ENCODE data around the gene DPP10. TPM values are rescaled to one million over a fixed set of nuclear protein-coding genes. Genes with fewer than 3 reads are reported as not detected.

DPP10 gene
- total RNA-seq, 1 experiment from 2014 or later: not detected

DNA sequence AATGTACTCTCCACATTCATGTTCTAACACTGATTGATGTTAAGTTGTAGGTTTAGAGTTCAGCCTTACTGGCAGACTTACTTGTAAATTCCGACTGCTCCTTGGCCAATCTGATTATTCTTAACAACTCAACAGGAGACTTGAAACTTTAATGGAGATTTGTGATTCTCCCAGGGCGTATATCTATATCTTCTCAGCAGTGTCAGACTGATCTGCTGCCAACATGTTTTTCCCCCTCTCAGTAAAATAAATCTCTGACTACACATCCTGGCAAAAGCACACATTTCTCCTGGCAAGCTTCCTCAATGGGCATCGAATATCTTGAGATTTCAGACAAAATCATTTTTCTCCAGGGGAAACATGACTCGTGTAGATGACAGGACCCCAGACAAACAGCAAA, 1041.2 kb downstream of the DPP10 start:
- DNase-seq: no peak
- TF ChIP-seq, protein P1, sequence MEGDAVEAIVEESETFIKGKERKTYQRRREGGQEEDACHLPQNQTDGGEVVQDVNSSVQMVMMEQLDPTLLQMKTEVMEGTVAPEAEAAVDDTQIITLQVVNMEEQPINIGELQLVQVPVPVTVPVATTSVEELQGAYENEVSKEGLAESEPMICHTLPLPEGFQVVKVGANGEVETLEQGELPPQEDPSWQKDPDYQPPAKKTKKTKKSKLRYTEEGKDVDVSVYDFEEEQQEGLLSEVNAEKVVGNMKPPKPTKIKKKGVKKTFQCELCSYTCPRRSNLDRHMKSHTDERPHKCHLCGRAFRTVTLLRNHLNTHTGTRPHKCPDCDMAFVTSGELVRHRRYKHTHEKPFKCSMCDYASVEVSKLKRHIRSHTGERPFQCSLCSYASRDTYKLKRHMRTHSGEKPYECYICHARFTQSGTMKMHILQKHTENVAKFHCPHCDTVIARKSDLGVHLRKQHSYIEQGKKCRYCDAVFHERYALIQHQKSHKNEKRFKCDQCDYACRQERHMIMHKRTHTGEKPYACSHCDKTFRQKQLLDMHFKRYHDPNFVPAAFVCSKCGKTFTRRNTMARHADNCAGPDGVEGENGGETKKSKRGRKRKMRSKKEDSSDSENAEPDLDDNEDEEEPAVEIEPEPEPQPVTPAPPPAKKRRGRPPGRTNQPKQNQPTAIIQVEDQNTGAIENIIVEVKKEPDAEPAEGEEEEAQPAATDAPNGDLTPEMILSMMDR (IDR thresholded peaks at IDR 0.05; ENCODE audit: unreplicated experiment): no peak
- H3K27ac Mint-ChIP-seq (ENCODE audit: unreplicated experiment): no peak overlapping the region
- peaks cover 6% of the 10 kb centered on the region for H3K9me3 Mint-ChIP-seq (ENCODE audit: low read depth, unreplicated experiment)
- H3K4me1 Mint-ChIP-seq (ENCODE audit: low read depth, unreplicated experiment): no peaks in the 10 kb centered on the region
- no peaks in the 10 kb centered on the region for H3K27me3 Mint-ChIP-seq (ENCODE audit: unreplicated experiment)
- H3K36me3 Mint-ChIP-seq (ENCODE audit: insufficient read depth, unreplicated experiment): no peaks in the 10 kb centered on the region
- CTCF ChIA-PET: no interaction called here
- H3K4me3 Mint-ChIP-seq (ENCODE audit: low read depth, unreplicated experiment): no peak overlapping the region
- intact Hi-C loops (cut with micrococcal nuclease; ENCODE audit: unreplicated experiment): no loop called here
- no TSS peak for BruUV-seq (replicated peaks)

DNA sequence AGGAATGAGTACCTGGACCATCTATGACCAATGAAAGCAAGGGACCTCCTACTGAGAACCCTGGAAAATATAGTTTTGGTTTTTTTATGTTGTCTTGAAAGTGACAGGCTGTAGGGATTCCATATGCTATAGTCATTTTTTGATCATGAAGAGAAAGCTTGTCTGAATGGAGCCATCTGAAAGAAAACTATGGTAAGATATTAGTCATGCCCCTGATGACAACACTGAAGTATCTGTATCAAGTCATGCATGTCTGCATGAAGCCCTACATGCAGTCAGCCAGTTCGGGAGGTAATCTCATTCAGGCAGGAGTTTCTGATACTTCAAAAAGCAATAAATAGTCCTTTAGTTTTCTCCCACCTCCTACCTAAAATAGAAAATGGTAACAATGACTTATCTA, 1042.0 kb downstream of the DPP10 start:
- no peak for DNase-seq
- Mint-ChIP-seq H3K9me3 (ENCODE audit: low read depth, unreplicated experiment) (peaks cover 2% of the 10 kb centered on the region), H3K36me3 (ENCODE audit: insufficient read depth, unreplicated experiment) (no peaks in the 10 kb centered on the region), H3K27me3 (ENCODE audit: unreplicated experiment) (no peaks in the 10 kb centered on the region), H3K4me1 (ENCODE audit: low read depth, unreplicated experiment) (no peaks in the 10 kb centered on the region), H3K4me3 (ENCODE audit: low read depth, unreplicated experiment) (no peak overlapping the region), H3K27ac (ENCODE audit: unreplicated experiment) (no peak overlapping the region)
- TF ChIP-seq, protein P1 (IDR thresholded peaks at IDR 0.05; ENCODE audit: unreplicated experiment): no peak
- intact Hi-C loops (cut with micrococcal nuclease; ENCODE audit: unreplicated experiment): no loop called here
- CTCF ChIA-PET: no interaction called here
- no TSS peak for BruUV-seq (replicated peaks)

DNA sequence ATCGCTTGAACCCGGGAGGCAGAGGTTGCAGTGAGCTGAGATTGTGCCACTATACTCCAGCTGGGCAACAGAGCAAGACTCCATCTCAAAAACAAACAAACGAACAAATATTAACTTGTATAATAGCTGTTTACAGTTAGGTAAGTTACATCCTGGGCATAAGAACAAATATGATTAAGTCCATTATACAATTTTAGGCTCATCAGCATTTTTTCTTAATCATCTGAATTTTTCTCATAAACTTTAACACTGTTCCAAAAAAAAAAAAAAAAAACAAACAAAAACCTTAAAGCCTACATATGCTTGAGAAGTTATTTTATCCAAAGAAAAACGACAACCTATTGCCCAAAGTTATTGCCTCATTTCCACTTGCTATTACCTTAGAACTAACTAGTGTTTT, 1042.5 kb downstream of the DPP10 start:
- Mint-ChIP-seq H3K36me3 (ENCODE audit: insufficient read depth, unreplicated experiment) (no peaks in the 10 kb centered on the region), H3K9me3 (ENCODE audit: low read depth, unreplicated experiment) (peaks cover 3% of the 10 kb centered on the region), H3K27me3 (ENCODE audit: unreplicated experiment) (no peaks in the 10 kb centered on the region), H3K4me3 (ENCODE audit: low read depth, unreplicated experiment) (no peak overlapping the region), H3K27ac (ENCODE audit: unreplicated experiment) (no peak overlapping the region), H3K4me1 (ENCODE audit: low read depth, unreplicated experiment) (no peaks in the 10 kb centered on the region)
- TF ChIP-seq, protein P1 (IDR thresholded peaks at IDR 0.05; ENCODE audit: unreplicated experiment): no peak
- no peak for DNase-seq
- CTCF ChIA-PET: no interaction called here
- intact Hi-C loops (cut with micrococcal nuclease; ENCODE audit: unreplicated experiment): no loop called here
- BruUV-seq (replicated peaks): no TSS peak

DNA sequence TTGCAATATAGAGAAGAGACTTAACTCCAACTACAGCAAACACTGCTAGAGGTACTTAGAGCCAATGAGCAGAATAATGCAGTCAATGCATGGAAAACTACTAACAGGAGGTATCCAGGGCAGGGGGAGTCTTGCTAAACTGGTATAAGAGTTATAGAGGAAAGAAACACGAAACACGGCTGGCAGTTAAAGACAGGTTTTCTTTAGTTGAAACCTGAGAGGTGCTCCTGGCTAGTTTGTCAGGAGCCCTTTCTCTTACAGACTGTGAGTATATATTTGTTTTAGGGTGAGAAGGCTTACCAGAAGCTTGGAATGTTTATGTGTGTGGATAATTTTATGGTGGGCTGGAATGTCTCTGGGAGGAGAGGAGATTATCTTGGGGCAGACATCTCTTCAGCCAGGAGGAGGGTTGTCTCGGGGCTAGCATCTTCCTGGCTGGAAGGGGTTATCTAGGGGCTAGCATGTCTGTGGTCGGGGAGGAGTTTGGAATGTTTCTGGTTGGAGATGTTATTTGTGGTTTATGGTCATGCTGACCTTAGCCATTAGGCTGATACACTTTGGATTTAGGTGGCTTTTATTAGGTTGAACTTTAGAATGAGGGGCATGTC, 1048.8 kb downstream of the DPP10 start:
- TF ChIP-seq, protein P1 (IDR thresholded peaks at IDR 0.05; ENCODE audit: unreplicated experiment): no peak
- Mint-ChIP-seq H3K4me1 (ENCODE audit: low read depth, unreplicated experiment) (no peaks in the 10 kb centered on the region), H3K9me3 (ENCODE audit: low read depth, unreplicated experiment) (peaks cover 5% of the 10 kb centered on the region), H3K4me3 (ENCODE audit: low read depth, unreplicated experiment) (no peak overlapping the region), H3K36me3 (ENCODE audit: insufficient read depth, unreplicated experiment) (no peaks in the 10 kb centered on the region), H3K27ac (ENCODE audit: unreplicated experiment) (no peak overlapping the region), H3K27me3 (ENCODE audit: unreplicated experiment) (no peaks in the 10 kb centered on the region)
- DNase-seq: no peak
- intact Hi-C loops (cut with micrococcal nuclease; ENCODE audit: unreplicated experiment): no loop called here
- BruUV-seq (replicated peaks): no TSS peak
- CTCF ChIA-PET: no interaction called here
